ENCODE results near the gene ASXL2.

DNA sequence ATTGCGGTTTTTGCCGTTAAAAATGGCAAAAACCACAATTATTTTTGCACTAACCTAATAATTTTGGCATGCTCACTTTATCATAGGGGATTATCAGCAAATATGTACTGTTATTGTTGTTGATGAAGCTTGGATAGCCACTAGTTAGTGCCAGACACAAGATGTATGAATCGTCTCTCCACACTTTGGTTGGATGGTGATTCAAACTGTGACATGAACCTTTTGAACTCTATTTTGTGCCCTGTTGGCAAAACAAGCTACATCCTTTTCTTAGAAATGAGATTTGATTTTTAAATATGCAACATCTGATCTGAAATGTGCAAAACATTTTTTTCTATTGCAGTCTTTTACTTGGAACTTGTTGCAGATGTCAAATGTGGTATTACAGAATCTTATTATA, 156.1 kb downstream of the ASXL2 start:
- TF ChIP-seq, protein P1, sequence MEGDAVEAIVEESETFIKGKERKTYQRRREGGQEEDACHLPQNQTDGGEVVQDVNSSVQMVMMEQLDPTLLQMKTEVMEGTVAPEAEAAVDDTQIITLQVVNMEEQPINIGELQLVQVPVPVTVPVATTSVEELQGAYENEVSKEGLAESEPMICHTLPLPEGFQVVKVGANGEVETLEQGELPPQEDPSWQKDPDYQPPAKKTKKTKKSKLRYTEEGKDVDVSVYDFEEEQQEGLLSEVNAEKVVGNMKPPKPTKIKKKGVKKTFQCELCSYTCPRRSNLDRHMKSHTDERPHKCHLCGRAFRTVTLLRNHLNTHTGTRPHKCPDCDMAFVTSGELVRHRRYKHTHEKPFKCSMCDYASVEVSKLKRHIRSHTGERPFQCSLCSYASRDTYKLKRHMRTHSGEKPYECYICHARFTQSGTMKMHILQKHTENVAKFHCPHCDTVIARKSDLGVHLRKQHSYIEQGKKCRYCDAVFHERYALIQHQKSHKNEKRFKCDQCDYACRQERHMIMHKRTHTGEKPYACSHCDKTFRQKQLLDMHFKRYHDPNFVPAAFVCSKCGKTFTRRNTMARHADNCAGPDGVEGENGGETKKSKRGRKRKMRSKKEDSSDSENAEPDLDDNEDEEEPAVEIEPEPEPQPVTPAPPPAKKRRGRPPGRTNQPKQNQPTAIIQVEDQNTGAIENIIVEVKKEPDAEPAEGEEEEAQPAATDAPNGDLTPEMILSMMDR (IDR thresholded peaks at IDR 0.05 in 4 of 5, conservative IDR thresholded peaks at IDR 0.05 in 1 of 5) = no peak
- no peak for TF ChIP-seq POLR2A (IDR thresholded peaks at IDR 0.05)
